OCI-LY1 (cell line): ENCODE results near the gene RPL28.

Source experiments
- CTCF ChIP-seq: fragments of 200-600 bp; sonication (generic), shearing (Covaris generic); IDR thresholded peaks from 2 replicates; pipeline ENCODE4 v1.5.1; 2017; ENCODE audit warnings: mild to moderate bottlenecking, antibody characterized with exemption, low read length, moderate library complexity, mixed read lengths
- EZH2 ChIP-seq: fragments of 200-600 bp; sonication (generic), shearing (Covaris generic); IDR thresholded peaks from 2 replicates; pipeline ENCODE4 v1.8.0; 2017; ENCODE audit warnings: borderline replicate concordance, mixed run types, mild to moderate bottlenecking, antibody characterized with exemption, low read length, moderate library complexity, mixed read lengths

- TF ChIP-seq CTCF: no peak
- no peak for TF ChIP-seq EZH2
Observed at GRCh38 chr19:55346725-55347441, 38.8 kb upstream of the RPL28 start.
